Neural cell (in vitro differentiated cells): ENCODE results near the gene KIF20A. TPM values are rescaled to one million over a fixed set of nuclear protein-coding genes. Genes with fewer than 3 reads are reported as not detected.

Experiments used
- polyA plus RNA-seq: library from polyadenylated mRNA; depleted of rRNA; stranded (reverse); fragments of >200 nt; gene quantifications from 2 replicates; pipeline ENCODE4 v1.2.3, GENCODE V29; 2014

Gene KIF20A
- polyA plus RNA-seq, 1 donor from 2014 or later: 2.1 TPM

Other genes with a start within 250 kb of the KIF20A start
- gene FAM13B, start 146.0 kb upstream of the KIF20A start, polyA plus RNA-seq: 51.9 and 61.6 TPM in 2 replicates
- gene WNT8A, start 95.1 kb upstream of the KIF20A start, polyA plus RNA-seq: 0.26 and 0.60 TPM in 2 replicates
- 12.8 and 17.0 TPM in 2 replicates for gene NME5, start 39.7 kb upstream of the KIF20A start, polyA plus RNA-seq
- 96.1 and 118 TPM in 2 replicates for gene BRD8, start 482 bp upstream of the KIF20A start, polyA plus RNA-seq
- 40.8 and 52.9 TPM in 2 replicates for gene CDC23, start 34.2 kb downstream of the KIF20A start, polyA plus RNA-seq
- not detected in 2 replicates for gene GFRA3, start 95.5 kb downstream of the KIF20A start, polyA plus RNA-seq
- 0.71 and 1.3 TPM in 2 replicates for gene CDC25C, start 152.7 kb downstream of the KIF20A start, polyA plus RNA-seq
- gene FAM53C, start 159.2 kb downstream of the KIF20A start, polyA plus RNA-seq: 44.2 and 52.1 TPM in 2 replicates
- gene KDM3B, start 173.6 kb downstream of the KIF20A start, polyA plus RNA-seq: 58.7 and 60.9 TPM in 2 replicates